IPS-20b (cell line): ENCODE data around the gene CDK6.

ENCODE experiments used
- H3K27ac ChIP-seq: one replicate; pipeline ENCODE4 v1.5.1; 2013; ENCODE audit warnings: low read length
- H3K27me3 ChIP-seq: 2 replicates; pipeline ENCODE4 v1.6.1; 2013; ENCODE audit warnings: mild to moderate bottlenecking, low read length, inconsistent platforms; ENCODE audit not compliant: insufficient read depth
- H3K36me3 ChIP-seq: 2 replicates; pipeline ENCODE4 v1.6.1; 2013; ENCODE audit warnings: low read depth, mild to moderate bottlenecking, inconsistent platforms, low read length, moderate library complexity; ENCODE audit not compliant: insufficient read depth
- H3K4me1 ChIP-seq: 2 replicates; pipeline ENCODE4 v1.6.1; 2013; ENCODE audit warnings: mild to moderate bottlenecking, control low read depth, inconsistent platforms, low read length, moderate library complexity; ENCODE audit not compliant: insufficient read depth
- H3K4me3 ChIP-seq: 2 replicates; pipeline ENCODE4 v1.5.1; 2013; ENCODE audit warnings: mild to moderate bottlenecking, low read length, inconsistent platforms
- H3K9ac ChIP-seq: 2 replicates; pipeline ENCODE4 v1.6.1; 2013; ENCODE audit warnings: low read depth, mild to moderate bottlenecking, inconsistent platforms, low read length, moderate library complexity
- H3K9me3 ChIP-seq: 2 replicates; pipeline ENCODE4 v1.6.1; 2013; ENCODE audit warnings: mild to moderate bottlenecking, low read depth, low read length, inconsistent platforms; ENCODE audit not compliant: insufficient read depth

The CDK6 gene

DNA sequence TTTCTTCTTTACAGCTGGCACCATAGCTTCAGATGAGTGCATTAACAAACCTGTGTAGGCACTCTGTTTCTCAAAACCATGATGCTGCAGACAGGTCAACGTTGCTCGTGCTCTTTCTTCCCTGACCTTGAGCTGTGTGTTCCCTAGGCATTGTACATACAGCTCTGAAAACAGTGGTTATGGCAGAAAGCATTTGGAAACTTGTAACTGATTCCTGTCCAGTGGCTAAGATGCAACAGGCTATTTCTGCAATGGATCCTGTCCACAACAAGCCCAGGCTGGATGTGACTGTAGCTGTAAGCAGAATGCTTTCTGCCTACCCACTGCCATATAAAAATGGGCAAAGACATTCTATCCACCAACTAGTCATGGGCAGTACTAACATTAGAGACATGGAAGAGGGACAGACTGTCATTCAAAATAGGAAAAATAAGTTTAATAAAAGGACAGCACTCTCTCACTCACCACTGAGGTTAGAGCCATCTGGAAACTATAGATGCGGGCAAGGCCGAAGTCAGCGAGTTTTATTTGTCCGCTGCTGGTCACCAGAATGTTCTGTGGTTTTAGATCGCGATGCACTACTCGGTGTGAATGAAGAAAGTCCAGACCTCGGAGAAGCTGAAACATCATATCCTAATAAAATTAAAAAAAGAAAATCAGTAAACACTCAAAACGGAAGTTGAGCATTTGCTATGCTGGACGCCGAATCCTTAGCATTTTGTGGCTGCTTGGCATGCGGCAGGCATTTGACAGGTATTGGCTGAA is 111.0 kb downstream of the CDK6 start:
- Histone ChIP-seq H3K27ac (no peak overlapping the region), H3K9me3 (no peaks in the 10 kb centered on the region), H3K4me1 (peaks cover 19% of the 10 kb centered on the region), H3K27me3 (peaks cover 28% of the 10 kb centered on the region), H3K36me3 (no peaks in the 10 kb centered on the region), H3K4me3 (no peak overlapping the region), H3K9ac (no peak overlapping the region)

DNA sequence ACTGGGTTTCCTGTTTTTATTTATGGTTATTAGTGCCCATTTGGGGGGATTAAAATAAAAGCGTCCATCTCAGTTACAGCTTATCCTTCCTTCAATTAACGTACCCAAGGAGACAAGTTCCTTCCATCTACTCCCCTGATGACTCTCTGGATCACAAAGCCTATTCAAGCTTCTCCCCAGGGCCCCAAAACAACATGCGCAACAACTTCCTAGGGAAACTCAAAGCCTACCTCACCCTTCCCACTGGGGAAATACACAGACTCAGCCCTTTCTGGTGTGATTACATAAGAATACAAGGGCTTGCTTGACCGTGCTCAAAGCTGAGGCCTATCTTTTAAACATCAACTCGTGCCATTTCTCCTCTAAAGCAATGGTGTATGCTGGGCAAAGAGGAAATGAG is 112.4 kb downstream of the CDK6 start:
- Histone ChIP-seq H3K4me3 (0 out of 2 replicates have a peak overlapping the region, but pooled peaks have one; percentile 3), H3K4me1 (peaks cover 19% of the 10 kb centered on the region), H3K9ac (no peak overlapping the region), H3K9me3 (no peaks in the 10 kb centered on the region), H3K36me3 (no peaks in the 10 kb centered on the region), H3K27me3 (peaks cover 28% of the 10 kb centered on the region), H3K27ac (no peak overlapping the region)

DNA sequence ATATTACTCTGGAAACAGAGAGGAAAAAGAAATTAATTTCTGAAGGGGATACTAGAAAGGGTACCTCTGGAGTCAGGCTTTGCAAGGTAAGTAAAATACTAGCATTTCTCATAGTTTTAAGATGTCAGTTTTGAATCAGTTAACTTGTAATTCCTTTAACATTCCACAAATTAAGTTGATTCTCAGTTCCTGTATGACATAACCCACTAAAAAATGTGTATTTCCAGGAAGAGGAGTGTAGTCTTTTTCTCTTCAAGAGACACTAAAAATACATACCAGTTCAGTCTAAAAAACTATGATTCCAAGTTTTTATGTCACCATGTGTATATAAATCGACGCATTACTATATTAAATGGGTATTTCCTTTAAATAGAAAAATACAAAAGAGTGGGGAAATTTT is 113.2 kb downstream of the CDK6 start:
- H3K27me3 ChIP-seq: peaks cover 28% of the 10 kb centered on the region
- no peaks in the 10 kb centered on the region for H3K36me3 ChIP-seq
- peaks cover 19% of the 10 kb centered on the region for H3K4me1 ChIP-seq
- H3K9ac ChIP-seq: no peak overlapping the region
- H3K27ac ChIP-seq: no peak overlapping the region
- H3K9me3 ChIP-seq: no peaks in the 10 kb centered on the region
- H3K4me3 ChIP-seq: no peak overlapping the region

DNA sequence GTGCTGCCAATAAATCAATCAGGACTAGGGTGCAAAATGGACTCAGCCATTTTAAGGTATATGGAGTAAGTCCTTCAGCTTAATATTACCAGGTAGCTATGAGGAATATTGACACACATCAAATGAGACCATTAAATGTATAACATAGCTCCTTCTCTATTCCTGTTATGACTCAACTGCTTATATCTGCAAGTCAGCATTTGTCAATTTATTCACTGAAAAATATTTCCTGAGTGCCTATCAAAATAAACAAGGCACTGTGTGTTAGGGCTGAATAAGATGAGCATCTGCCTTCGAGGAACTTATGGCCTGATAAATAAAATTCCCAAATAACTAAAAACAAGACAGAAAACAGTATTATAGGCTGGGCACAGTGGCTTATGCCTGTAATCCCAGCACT is 113.8 kb downstream of the CDK6 start:
- Histone ChIP-seq H3K36me3 (no peaks in the 10 kb centered on the region), H3K4me3 (no peak overlapping the region), H3K4me1 (peaks cover 19% of the 10 kb centered on the region), H3K9me3 (no peaks in the 10 kb centered on the region), H3K27me3 (peaks cover 28% of the 10 kb centered on the region), H3K27ac (no peak overlapping the region), H3K9ac (no peak overlapping the region)

DNA sequence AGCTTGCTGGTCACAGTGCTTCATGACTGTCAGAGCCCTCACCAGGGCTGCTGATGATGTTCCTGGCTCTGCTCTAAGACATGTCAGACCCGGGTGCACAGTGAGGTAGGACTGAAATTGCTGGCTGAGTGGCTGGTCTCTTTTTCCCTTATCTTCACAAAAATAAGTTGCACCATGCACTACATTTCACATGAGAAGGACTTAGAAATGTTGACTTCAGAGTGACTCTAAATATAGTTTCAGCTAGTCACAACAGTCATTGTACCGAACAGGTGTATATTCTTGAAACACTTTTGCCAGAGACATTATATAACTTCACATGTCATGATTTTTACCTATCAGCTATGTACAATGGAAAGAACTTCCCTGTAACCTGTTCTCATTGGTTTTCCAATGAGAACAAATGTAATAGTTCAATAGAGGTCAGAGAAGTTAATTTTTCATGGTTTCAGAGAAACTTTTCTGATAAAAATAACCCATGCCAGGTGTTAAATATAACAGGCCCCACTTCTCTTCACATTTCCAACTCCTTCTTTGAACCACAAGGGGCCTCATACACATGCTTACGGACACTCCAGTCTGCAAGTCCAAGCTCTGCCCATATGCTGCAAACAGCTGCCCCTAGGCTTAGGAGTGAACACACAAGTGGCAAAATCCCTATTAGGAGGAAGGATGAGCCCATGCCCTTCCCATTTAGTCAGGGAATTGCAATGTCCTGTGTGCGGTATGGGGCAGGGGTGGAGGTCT is 115.6 kb downstream of the CDK6 start:
- no peaks in the 10 kb centered on the region for H3K36me3 ChIP-seq
- no peaks in the 10 kb centered on the region for H3K9me3 ChIP-seq
- H3K4me1 ChIP-seq: peaks cover 19% of the 10 kb centered on the region
- H3K4me3 ChIP-seq: no peak overlapping the region
- H3K27me3 ChIP-seq: peaks cover 25% of the 10 kb centered on the region
- no peak overlapping the region for H3K27ac ChIP-seq
- no peak overlapping the region for H3K9ac ChIP-seq

DNA sequence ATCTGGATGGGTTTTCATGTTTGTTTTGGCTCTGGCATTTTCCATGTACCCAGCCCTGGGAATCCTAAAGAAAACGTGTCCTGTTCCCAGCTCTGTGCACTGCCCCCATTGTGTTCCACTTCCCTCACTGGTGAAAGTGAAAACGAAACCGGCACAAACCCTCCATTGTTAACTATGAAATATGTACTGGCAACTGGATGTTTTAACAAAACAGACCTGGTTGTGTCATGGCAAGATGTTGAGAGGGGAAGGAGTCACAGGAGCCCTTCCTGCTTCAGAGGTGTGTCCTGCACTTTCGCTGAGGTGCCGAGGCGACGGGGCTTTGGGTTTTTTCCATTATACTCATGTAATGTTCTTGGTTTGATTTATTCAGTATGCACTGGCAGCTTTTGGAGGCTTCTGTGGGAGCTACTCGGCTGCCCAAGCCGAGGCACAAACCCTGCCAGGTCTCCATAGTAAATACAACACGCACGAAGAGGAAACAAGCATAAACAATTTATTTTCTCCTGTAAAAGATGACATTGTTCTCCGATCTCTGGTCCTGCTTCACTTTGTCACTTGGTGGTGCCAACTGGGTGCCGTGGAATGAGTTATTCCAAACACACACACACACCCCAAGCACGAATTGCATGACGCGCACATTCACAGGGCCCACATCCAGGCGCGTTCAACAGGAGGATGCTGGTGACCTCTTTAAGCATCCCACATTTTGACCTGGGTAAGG is 118.2 kb downstream of the CDK6 start:
- H3K4me1 ChIP-seq: peaks cover under 1% of the 10 kb centered on the region; the same call in 1 of the 2 replicates
- no peaks in the 10 kb centered on the region for H3K36me3 ChIP-seq
- peaks cover 10% of the 10 kb centered on the region; the same call in 1 of the 2 replicates for H3K27me3 ChIP-seq
- H3K4me3 ChIP-seq: no peak overlapping the region
- no peak overlapping the region for H3K27ac ChIP-seq
- H3K9me3 ChIP-seq: no peaks in the 10 kb centered on the region
- H3K9ac ChIP-seq: no peak overlapping the region

DNA sequence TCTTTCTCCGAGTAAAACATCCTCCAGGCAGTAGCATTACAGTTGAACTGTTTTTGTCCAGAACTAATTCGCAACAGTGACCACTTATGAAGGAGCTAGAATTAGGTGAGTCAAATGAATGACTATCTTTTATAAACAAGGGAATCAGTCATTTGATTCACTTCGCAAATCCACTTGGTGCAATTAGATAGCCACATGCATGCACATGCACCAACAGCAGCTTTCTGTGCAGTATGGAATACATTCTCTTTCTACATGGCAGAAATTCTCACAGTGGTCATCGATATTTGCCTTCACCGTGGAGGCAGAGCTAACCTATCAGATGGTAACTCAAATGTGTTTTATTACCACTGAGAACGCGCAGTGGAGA is 118.8 kb downstream of the CDK6 start:
- Histone ChIP-seq H3K27me3 (peaks cover 5% of the 10 kb centered on the region; the same call in 1 of the 2 replicates), H3K4me3 (no peak overlapping the region), H3K9ac (no peak overlapping the region), H3K4me1 (no peaks in the 10 kb centered on the region), H3K27ac (no peak overlapping the region), H3K9me3 (no peaks in the 10 kb centered on the region), H3K36me3 (no peaks in the 10 kb centered on the region)

DNA sequence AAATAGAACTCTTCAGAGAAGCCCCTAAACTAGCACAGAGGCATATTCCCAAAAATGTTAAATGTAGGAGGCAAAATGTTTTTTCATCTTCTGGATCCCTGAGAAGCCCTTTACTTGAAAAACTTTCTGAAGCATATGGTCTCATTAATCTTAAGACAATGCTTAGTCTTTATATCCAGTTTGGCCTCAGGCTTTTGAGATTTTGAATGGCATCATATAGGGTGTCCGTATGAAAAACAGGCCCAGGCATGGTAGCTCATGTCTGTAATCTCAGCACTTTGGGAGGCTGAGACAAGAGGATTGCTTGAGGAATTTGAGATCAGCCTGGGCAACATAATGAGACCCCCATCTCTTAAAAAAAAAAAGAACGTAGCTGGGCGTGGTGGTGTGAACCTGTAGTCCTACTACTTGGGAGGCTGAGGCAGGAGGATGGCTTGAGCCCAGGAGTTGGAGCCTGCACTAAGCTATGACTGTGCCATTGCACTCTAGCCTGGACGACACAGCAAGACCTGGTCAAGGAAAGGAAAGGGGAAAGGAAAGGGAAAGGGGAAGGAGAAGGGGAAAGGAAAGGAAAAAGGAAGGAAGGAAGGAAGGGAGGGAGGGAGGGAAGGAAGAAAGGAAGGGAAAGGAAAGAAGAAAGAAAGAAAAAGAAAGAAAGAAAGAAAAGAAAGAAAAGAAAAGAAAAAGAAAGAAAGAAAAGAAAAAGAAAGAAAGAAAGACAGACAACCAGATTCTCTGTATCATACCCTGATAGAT is 119.4 kb downstream of the CDK6 start:
- no peaks in the 10 kb centered on the region for H3K36me3 ChIP-seq
- H3K4me3 ChIP-seq: no peak overlapping the region
- H3K9ac ChIP-seq: no peak overlapping the region
- no peaks in the 10 kb centered on the region for H3K9me3 ChIP-seq
- no peaks in the 10 kb centered on the region for H3K27me3 ChIP-seq
- no peaks in the 10 kb centered on the region; the same call in 1 of the 2 replicates for H3K4me1 ChIP-seq
- H3K27ac ChIP-seq: no peak overlapping the region

DNA sequence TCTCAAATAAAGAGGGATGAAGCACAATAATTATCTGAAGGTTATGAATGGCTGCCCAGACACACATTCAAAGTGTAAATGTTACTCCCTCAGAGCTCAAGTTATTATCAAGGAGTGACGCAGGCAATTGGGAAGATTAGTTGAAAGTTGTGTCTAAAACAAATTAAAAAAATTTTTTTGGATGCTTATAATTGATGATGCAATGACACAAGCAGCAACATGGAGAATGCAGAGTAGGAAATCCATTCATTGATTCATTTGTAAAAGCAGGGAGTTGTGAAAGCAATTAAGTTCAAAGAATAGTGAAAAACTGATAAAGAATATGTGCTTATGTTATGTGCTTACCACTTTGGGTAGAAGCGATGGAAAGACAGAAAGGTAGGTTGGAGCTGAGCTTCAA is 120.4 kb downstream of the CDK6 start:
- Histone ChIP-seq H3K27ac (no peak overlapping the region), H3K4me3 (no peak overlapping the region), H3K9me3 (no peaks in the 10 kb centered on the region), H3K36me3 (no peaks in the 10 kb centered on the region), H3K9ac (no peak overlapping the region), H3K4me1 (no peaks in the 10 kb centered on the region; the same call in 1 of the 2 replicates), H3K27me3 (no peaks in the 10 kb centered on the region)

DNA sequence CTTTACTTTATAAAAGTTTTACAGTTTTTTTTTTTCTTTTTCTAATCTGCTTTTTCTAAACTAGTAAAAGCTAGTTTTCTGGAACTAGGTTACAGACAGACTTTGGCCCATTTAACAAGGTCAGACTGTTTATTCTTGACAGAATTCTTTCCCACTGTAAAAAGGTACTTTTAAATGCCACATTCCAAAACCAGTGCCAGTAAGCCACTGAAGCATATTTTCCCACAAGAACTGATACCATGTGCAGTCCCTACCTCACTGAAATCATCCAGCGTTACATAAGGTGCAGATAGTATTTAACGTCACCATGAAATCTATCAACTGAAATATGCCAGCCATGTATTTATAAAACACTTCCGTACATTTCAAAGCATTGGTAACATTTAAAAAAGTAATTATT is 121.6 kb downstream of the CDK6 start:
- Histone ChIP-seq H3K9me3 (no peaks in the 10 kb centered on the region), H3K27me3 (no peaks in the 10 kb centered on the region), H3K4me1 (no peaks in the 10 kb centered on the region; the same call in 1 of the 2 replicates), H3K36me3 (no peaks in the 10 kb centered on the region), H3K27ac (no peak overlapping the region), H3K4me3 (no peak overlapping the region), H3K9ac (no peak overlapping the region)

DNA sequence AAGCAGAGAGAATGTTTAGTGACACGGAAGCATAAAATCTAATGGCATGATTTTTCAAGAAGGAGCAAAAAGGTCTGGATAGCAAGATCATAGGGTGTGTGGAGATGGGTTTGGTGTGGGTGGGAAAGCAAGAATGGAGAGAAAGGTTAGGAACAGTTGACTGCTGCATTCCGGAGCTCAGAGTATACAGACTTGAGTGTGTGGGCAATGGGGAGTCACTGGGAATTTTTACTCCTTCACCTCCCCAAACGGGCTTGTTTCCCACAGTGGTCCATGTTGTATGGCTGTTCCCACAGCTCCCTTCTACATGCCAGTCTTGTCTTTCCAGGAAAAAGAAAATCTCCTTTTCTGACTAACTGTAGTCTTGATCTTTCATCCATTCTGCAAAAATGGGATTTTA is 122.1 kb downstream of the CDK6 start:
- H3K4me1 ChIP-seq: no peaks in the 10 kb centered on the region; the same call in 1 of the 2 replicates
- no peak overlapping the region for H3K27ac ChIP-seq
- no peak overlapping the region for H3K9ac ChIP-seq
- H3K27me3 ChIP-seq: no peaks in the 10 kb centered on the region
- H3K9me3 ChIP-seq: no peaks in the 10 kb centered on the region
- H3K36me3 ChIP-seq: no peaks in the 10 kb centered on the region
- no peak overlapping the region for H3K4me3 ChIP-seq
